HL-60 (cell line): ENCODE data around the gene SEZ6L2.

Experiments
- DNase-seq, 2 experiments: peaks; one replicate each; pipeline ENCODE4 v3.0.0-alpha.2; 2010 to 2020; ENCODE audit warnings: low read depth in 1 of 2, low spot score in 1 of 2
- H3K27ac ChIP-seq: fragments of 250-450 bp; sonication (Bioruptor Pico); replicated peaks from 2 replicates; pipeline ENCODE4 v1.5.1; 2020; ENCODE audit warnings: mild to moderate bottlenecking, moderate library complexity
- H3K27me3 ChIP-seq: fragments of 250-450 bp; sonication (Bioruptor Pico); 2 replicates; pipeline ENCODE4 v1.5.1; 2021; ENCODE audit warnings: mild to moderate bottlenecking, moderate library complexity; ENCODE audit not compliant: insufficient read depth, poor library complexity, severe bottlenecking
- H3K4me3 ChIP-seq: replicated peaks from 2 replicates; pipeline ENCODE4 v1.5.1; 2011; ENCODE audit warnings: mild to moderate bottlenecking, control low read depth, low read length; ENCODE audit not compliant: insufficient read depth
- GABPA ChIP-seq: IDR thresholded peaks from 2 replicates; pipeline ENCODE4 v1.6.1; 2012; ENCODE audit warnings: low read depth
- POLR2AphosphoS5 ChIP-seq: IDR thresholded peaks from 2 replicates; pipeline ENCODE4 v1.6.1; 2012; ENCODE audit warnings: low read depth
- SPI1 ChIP-seq: IDR thresholded peaks from 2 replicates; pipeline ENCODE4 v1.6.1; 2012; ENCODE audit warnings: low read depth, mild to moderate bottlenecking, borderline replicate concordance
- TF ChIP-seq, protein P1 (sequence below): IDR thresholded peaks from one replicate; pipeline ENCODE4 v1.5.1; 2011; ENCODE audit warnings: low read length, control low read depth, inconsistent platforms; ENCODE audit not compliant: insufficient read depth
- TF ChIP-seq, protein P2 (sequence below): IDR thresholded peaks from 2 replicates; pipeline ENCODE4 v1.6.1; 2012; ENCODE audit warnings: low read depth; ENCODE audit not compliant: insufficient replicate concordance

SEZ6L2 gene

DNA sequence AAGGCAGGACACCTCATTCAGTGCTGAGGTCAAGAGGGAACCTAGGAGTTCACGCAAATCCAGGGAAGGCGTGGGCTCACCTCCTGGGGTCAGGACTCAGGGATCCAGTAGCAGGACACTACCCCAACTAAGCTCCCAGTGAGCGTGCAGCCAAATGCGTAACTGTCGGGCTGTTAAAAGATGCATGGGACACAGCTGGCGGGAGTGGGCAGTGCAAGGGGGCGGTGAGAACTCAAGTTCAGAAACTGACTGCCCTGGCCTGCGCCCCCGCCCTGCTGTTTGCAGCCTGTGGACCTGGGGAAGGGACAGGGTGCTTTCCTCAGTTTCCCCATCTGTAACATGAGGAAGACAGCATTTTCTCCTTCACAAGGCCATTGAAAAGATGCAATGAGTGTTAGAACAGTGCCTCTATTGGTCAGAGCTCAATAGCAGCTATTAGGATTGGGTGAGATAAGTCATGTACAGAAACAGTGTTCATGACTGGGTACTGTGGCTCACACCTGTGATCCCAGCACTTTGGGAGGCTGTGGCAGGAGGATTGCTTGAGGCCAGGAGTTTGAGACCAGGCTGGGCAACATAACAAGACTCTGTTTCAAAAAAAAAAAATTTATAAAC lies 56.5 kb downstream of the SEZ6L2 start:
- no peak overlapping the region for H3K4me3 ChIP-seq
- TF ChIP-seq POLR2AphosphoS5 (no peak), GABPA (no peak), SPI1 (no peak)
- TF ChIP-seq, protein P1, sequence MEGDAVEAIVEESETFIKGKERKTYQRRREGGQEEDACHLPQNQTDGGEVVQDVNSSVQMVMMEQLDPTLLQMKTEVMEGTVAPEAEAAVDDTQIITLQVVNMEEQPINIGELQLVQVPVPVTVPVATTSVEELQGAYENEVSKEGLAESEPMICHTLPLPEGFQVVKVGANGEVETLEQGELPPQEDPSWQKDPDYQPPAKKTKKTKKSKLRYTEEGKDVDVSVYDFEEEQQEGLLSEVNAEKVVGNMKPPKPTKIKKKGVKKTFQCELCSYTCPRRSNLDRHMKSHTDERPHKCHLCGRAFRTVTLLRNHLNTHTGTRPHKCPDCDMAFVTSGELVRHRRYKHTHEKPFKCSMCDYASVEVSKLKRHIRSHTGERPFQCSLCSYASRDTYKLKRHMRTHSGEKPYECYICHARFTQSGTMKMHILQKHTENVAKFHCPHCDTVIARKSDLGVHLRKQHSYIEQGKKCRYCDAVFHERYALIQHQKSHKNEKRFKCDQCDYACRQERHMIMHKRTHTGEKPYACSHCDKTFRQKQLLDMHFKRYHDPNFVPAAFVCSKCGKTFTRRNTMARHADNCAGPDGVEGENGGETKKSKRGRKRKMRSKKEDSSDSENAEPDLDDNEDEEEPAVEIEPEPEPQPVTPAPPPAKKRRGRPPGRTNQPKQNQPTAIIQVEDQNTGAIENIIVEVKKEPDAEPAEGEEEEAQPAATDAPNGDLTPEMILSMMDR = no peak
- TF ChIP-seq, protein P2, sequence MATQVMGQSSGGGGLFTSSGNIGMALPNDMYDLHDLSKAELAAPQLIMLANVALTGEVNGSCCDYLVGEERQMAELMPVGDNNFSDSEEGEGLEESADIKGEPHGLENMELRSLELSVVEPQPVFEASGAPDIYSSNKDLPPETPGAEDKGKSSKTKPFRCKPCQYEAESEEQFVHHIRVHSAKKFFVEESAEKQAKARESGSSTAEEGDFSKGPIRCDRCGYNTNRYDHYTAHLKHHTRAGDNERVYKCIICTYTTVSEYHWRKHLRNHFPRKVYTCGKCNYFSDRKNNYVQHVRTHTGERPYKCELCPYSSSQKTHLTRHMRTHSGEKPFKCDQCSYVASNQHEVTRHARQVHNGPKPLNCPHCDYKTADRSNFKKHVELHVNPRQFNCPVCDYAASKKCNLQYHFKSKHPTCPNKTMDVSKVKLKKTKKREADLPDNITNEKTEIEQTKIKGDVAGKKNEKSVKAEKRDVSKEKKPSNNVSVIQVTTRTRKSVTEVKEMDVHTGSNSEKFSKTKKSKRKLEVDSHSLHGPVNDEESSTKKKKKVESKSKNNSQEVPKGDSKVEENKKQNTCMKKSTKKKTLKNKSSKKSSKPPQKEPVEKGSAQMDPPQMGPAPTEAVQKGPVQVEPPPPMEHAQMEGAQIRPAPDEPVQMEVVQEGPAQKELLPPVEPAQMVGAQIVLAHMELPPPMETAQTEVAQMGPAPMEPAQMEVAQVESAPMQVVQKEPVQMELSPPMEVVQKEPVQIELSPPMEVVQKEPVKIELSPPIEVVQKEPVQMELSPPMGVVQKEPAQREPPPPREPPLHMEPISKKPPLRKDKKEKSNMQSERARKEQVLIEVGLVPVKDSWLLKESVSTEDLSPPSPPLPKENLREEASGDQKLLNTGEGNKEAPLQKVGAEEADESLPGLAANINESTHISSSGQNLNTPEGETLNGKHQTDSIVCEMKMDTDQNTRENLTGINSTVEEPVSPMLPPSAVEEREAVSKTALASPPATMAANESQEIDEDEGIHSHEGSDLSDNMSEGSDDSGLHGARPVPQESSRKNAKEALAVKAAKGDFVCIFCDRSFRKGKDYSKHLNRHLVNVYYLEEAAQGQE = no peak
- no peak for DNase-seq
- H3K27ac ChIP-seq = no peak overlapping the region
- H3K27me3 ChIP-seq = no peaks in the 10 kb centered on the region

DNA sequence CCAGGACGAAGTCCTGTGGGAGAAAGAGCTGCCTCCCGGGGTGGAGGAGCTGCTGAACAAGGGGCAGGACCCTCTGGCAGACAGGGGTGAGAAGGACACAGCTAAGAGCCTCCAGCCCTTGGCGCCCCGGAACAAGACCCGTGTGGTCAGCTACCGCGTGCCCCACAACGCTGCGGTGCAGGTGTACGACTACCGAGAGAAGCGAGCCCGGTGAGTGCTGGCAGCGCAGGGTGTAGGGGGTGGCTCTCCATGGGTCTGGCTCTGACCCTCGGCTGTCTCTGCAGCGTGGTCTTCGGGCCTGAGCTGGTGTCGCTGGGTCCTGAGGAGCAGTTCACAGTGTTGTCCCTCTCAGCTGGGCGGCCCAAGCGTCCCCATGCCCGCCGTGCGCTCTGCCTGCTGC lies 57.7 kb downstream of the SEZ6L2 start:
- Histone ChIP-seq H3K4me3 (no peak overlapping the region), H3K27me3 (no peaks in the 10 kb centered on the region), H3K27ac (no peak overlapping the region)
- TF ChIP-seq, protein P1 = no peak
- TF ChIP-seq POLR2AphosphoS5 = no peak
- no peak for TF ChIP-seq SPI1
- TF ChIP-seq GABPA = no peak
- TF ChIP-seq, protein P2 = no peak
- no peak for DNase-seq

DNA sequence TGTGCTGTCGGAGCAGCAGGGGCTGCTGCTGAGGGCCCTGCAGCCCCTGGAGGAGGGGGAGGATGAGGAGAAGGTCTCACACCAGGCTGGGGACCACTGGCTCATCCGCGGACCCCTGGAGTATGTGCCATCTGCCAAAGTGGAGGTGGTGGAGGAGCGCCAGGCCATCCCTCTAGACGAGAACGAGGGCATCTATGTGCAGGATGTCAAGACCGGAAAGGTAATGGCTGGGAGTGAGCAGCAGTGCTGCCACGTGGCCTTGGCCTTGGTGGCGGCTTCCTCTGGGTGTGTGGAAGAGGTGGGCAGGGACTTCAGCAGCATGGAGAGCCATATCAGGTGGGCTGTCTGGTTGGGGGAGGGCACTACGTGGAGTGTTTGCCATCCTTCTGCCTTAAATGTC lies 59.1 kb downstream of the SEZ6L2 start:
- TF ChIP-seq GABPA (no peak), POLR2AphosphoS5 (no peak), SPI1 (no peak)
- TF ChIP-seq, protein P2 = no peak
- TF ChIP-seq, protein P1 = no peak
- H3K27me3 ChIP-seq = no peaks in the 10 kb centered on the region
- no peak for DNase-seq
- H3K27ac ChIP-seq = no peak overlapping the region
- H3K4me3 ChIP-seq = no peak overlapping the region
